ENCODE data around the gene SGCG. TPM values are rescaled to one million over a fixed set of nuclear protein-coding genes. Genes with fewer than 3 reads are reported as not detected.
"Not testable (repeated sequence)": the region's sequence is repeated elsewhere in the genome, so short reads cannot be mapped to it uniquely, and the experiment has no call there.

The SGCG gene, protein sequence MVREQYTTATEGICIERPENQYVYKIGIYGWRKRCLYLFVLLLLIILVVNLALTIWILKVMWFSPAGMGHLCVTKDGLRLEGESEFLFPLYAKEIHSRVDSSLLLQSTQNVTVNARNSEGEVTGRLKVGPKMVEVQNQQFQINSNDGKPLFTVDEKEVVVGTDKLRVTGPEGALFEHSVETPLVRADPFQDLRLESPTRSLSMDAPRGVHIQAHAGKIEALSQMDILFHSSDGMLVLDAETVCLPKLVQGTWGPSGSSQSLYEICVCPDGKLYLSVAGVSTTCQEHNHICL
- polyA plus RNA-seq (2013, experiment 1 of 4), result not detected
- 0.20 TPM for polyA plus RNA-seq (2013, experiment 2 of 4)
- 0.21 TPM for polyA plus RNA-seq (2013, experiment 3 of 4)
- not detected for polyA plus RNA-seq (2013, experiment 4 of 4)

DNA sequence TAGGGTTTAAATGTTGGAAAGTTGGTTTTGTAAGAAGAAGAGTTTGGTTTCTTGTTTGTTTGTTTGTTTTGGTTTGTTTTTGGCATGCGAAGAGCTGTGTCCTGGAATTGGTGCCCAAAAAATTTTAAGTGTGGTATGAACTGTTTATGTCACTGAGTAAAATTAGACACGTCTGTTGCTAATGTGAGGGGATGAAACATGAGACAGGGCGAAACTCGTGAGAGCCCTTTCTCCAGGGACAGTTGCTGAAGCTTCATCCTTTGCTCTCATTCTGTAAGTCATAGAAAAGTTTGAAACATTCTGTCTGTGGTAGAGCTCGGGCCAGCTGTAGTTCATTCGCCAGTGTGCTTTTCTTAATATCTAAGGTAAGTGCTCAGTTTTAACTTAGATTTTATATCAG, at the start of gene SGCG:
Gene SGCG, plus strand, starts transcription at position 269 of the 400 bp plus-strand sequence. CDS start 22,716 bp downstream, outside the sequence.
- WGBS, 2 experiments, result 87 to 89% methylated on average over 4 to 6 of the region's 6 CpGs
- H3K4me3 ChIP-seq (ENCODE audit: insufficient read depth, low read depth, low read length), result no peak within 1 kb of the TSS

DNA sequence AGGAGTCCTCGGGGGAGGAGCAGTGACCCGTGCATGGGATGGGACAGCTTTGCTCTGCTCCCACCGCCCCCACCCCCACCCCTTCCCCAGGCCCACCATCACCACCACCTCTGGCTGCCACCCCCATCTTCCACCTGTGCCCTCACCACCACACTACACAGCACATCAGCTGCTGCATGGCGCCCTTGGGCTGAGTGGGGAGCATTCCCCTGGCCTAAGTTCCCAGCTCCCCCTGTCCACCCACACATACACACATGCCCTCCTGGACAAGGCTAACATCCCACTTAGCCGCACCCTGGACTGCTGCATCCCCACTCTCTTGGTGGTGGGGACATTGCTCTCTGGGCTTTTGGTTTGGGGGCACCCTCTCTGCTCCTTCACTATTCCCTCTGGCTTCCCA, 46.2 kb upstream of the SGCG start:
- no peaks in the 10 kb centered on the region for H3K27me3 ChIP-seq (ENCODE audit: control insufficient read depth, insufficient read depth, low read length, poor library complexity, severe bottlenecking)
- H3K4me1 ChIP-seq (ENCODE audit: control insufficient read depth, insufficient read depth, low read length), result no peaks in the 10 kb centered on the region
- H3K9me3 ChIP-seq (ENCODE audit: control insufficient read depth, low read length), result no peaks in the 10 kb centered on the region
- no peaks in the 10 kb centered on the region for H3K36me3 ChIP-seq (ENCODE audit: control insufficient read depth, insufficient read depth, low read length)
- no peak overlapping the region for H3K27ac ChIP-seq (ENCODE audit: insufficient read depth, low read depth, low read length, poor library complexity, severe bottlenecking)
- 86 to 89% methylated on average over 5 of the region's 5 CpGs for WGBS, 2 experiments
- H3K4me3 ChIP-seq (ENCODE audit: insufficient read depth, low read depth, low read length), result no peak overlapping the region

More for the DNA sequence above, at the start of gene SGCG:
- Histone ChIP-seq H3K27ac (ENCODE audit: insufficient read depth, low read depth, low read length, poor library complexity, severe bottlenecking) (no peak within 1 kb of the TSS), H3K9me3 (ENCODE audit: control insufficient read depth, low read length) (no peaks in the 10 kb centered on the region), H3K27me3 (ENCODE audit: control insufficient read depth, insufficient read depth, low read length, poor library complexity, severe bottlenecking) (no peaks in the 10 kb centered on the region), H3K4me1 (ENCODE audit: control insufficient read depth, insufficient read depth, low read length) (no peaks in the 10 kb centered on the region), H3K36me3 (ENCODE audit: control insufficient read depth, insufficient read depth, low read length) (no peaks in the 10 kb centered on the region)

DNA sequence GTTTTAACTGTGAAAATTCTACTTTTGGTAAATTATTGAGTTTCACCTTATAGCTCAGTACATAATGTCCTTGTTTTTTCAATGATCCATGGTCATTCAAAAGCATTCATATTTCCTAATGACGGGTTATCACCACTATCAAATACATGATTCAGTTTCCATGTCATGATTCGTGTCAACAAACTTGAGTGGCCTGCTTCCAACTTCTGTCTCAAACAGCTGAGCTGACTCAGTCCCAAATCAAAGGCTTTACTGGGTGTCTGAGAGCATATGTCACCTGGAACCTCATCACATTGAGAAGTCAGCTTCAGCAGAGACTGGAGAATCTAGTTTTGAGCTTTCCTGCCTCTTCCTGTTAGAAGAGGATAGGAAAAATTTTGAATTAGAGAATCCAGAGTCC, 40.3 kb upstream of the SGCG start:
- 88 to 90% methylated on average over 2 of the region's 2 CpGs for WGBS, 2 experiments

DNA sequence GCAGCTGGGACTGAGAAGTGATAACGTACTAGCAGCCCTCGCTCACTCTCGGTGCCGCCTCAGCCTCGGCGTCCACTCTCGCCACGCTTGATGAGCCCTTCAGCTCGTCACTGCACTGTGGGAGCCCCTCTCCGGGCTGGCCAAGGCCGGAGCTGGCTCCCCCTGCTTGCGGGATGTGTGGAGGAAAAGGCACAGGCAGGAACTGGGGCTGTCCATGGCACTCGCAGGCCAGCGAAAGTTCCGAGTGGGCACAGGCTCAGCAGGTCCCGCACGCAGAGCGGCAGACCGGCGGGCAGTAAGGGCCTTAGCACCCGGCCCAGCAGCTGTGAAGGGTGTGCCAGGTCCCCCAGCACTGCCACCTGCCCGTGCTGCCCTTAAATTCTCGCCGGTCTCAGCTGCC, 38.8 kb upstream of the SGCG start:
- no peaks in the 10 kb centered on the region for H3K9me3 ChIP-seq (ENCODE audit: control insufficient read depth, low read length)
- WGBS, 2 experiments, result 96% methylated on average over 24 of the region's 24 CpGs
- no peak overlapping the region for H3K27ac ChIP-seq (ENCODE audit: insufficient read depth, low read depth, low read length, poor library complexity, severe bottlenecking)
- H3K4me1 ChIP-seq (ENCODE audit: control insufficient read depth, insufficient read depth, low read length), result no peaks in the 10 kb centered on the region
- H3K27me3 ChIP-seq (ENCODE audit: control insufficient read depth, insufficient read depth, low read length, poor library complexity, severe bottlenecking), result no peaks in the 10 kb centered on the region
- H3K4me3 ChIP-seq (ENCODE audit: insufficient read depth, low read depth, low read length), result no peak overlapping the region
- H3K36me3 ChIP-seq (ENCODE audit: control insufficient read depth, insufficient read depth, low read length), result no peaks in the 10 kb centered on the region

More for the DNA sequence above, 40.3 kb upstream of the SGCG start:
- Histone ChIP-seq H3K27ac (ENCODE audit: insufficient read depth, low read depth, low read length, poor library complexity, severe bottlenecking) (no peak overlapping the region), H3K4me1 (ENCODE audit: control insufficient read depth, insufficient read depth, low read length) (no peaks in the 10 kb centered on the region), H3K27me3 (ENCODE audit: control insufficient read depth, insufficient read depth, low read length, poor library complexity, severe bottlenecking) (no peaks in the 10 kb centered on the region), H3K9me3 (ENCODE audit: control insufficient read depth, low read length) (no peaks in the 10 kb centered on the region), H3K36me3 (ENCODE audit: control insufficient read depth, insufficient read depth, low read length) (no peaks in the 10 kb centered on the region), H3K4me3 (ENCODE audit: insufficient read depth, low read depth, low read length) (no peak overlapping the region)

DNA sequence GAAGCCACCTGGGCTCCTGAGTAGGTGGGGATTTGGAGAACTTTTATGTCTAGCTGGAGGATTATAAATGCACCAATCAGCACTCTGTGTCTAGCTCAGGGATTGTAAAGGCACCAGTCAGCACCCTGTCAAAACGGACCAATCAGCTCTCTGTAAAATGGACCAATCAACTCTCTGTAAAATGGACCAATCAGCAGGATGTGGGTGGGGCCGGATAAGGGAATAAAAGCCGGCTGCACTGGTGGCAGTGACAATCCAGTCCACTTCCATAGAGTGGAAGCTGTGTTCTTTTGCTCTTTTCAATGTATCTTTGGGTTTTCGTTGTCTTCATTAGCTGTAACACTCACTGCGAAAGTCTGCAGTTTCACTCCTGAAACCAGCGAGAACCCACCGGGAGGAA, 38.2 kb upstream of the SGCG start:
- WGBS, 2 experiments, result 78 to 81% methylated on average over 7 of the region's 7 CpGs
- H3K27me3 ChIP-seq (ENCODE audit: control insufficient read depth, insufficient read depth, low read length, poor library complexity, severe bottlenecking); H3K27ac ChIP-seq (ENCODE audit: insufficient read depth, low read depth, low read length, poor library complexity, severe bottlenecking); H3K4me3 ChIP-seq (ENCODE audit: insufficient read depth, low read depth, low read length); H3K36me3 ChIP-seq (ENCODE audit: control insufficient read depth, insufficient read depth, low read length); H3K9me3 ChIP-seq (ENCODE audit: control insufficient read depth, low read length); H3K4me1 ChIP-seq (ENCODE audit: control insufficient read depth, insufficient read depth, low read length): not testable (repeated sequence)

DNA sequence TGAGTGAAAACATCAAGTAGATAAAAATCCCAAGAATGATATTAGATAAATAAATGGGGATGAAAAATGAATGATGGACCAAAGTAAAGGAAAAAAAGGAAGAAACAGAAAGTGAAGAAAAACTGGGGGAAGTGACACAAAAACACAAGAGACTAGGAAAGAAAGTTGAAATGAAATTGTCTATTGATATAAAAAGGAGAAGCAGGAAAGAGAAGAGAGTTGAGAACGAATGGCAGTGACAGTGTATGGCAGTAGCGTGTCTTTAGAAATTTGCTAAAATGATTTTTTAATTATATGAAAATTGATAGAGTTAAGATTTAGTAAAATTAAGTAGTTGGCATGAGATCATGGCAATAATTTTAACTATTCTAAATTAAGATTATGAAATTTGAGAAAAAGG, 36.3 kb upstream of the SGCG start:
- H3K36me3 ChIP-seq (ENCODE audit: control insufficient read depth, insufficient read depth, low read length), result no peaks in the 10 kb centered on the region
- H3K4me3 ChIP-seq (ENCODE audit: insufficient read depth, low read depth, low read length), result no peak overlapping the region
- H3K9me3 ChIP-seq (ENCODE audit: control insufficient read depth, low read length), result no peaks in the 10 kb centered on the region
- WGBS, 2 experiments, result 69 to 79% methylated on average over 2 of the region's 2 CpGs
- H3K27ac ChIP-seq (ENCODE audit: insufficient read depth, low read depth, low read length, poor library complexity, severe bottlenecking), result no peak overlapping the region
- no peaks in the 10 kb centered on the region for H3K27me3 ChIP-seq (ENCODE audit: control insufficient read depth, insufficient read depth, low read length, poor library complexity, severe bottlenecking)
- H3K4me1 ChIP-seq (ENCODE audit: control insufficient read depth, insufficient read depth, low read length), result no peaks in the 10 kb centered on the region

DNA sequence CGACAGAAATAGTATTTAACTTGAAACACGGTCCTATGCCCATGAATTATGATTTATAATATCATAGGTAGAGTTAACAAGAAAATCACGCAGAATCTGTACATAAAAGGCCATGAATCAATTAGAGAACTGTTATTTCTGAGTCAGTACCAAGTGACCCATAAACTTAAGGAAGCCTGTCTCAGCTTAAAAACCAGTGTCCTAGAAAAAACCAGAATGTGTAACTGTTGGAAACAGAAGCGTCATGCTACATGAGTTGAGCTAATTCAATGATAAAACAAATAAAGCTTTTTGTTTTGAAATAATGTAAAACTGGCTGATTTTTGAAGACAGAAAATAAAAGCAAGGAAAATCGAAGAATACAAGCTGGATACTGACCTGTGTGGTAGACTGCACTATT, 34.8 kb upstream of the SGCG start:
- Histone ChIP-seq H3K27me3 (ENCODE audit: control insufficient read depth, insufficient read depth, low read length, poor library complexity, severe bottlenecking) (no peaks in the 10 kb centered on the region), H3K4me3 (ENCODE audit: insufficient read depth, low read depth, low read length) (no peak overlapping the region), H3K36me3 (ENCODE audit: control insufficient read depth, insufficient read depth, low read length) (no peaks in the 10 kb centered on the region), H3K9me3 (ENCODE audit: control insufficient read depth, low read length) (no peaks in the 10 kb centered on the region), H3K4me1 (ENCODE audit: control insufficient read depth, insufficient read depth, low read length) (no peaks in the 10 kb centered on the region), H3K27ac (ENCODE audit: insufficient read depth, low read depth, low read length, poor library complexity, severe bottlenecking) (no peak overlapping the region)
- WGBS, 2 experiments, result 91 to 96% methylated on average over 3 to 4 of the region's 5 CpGs

DNA sequence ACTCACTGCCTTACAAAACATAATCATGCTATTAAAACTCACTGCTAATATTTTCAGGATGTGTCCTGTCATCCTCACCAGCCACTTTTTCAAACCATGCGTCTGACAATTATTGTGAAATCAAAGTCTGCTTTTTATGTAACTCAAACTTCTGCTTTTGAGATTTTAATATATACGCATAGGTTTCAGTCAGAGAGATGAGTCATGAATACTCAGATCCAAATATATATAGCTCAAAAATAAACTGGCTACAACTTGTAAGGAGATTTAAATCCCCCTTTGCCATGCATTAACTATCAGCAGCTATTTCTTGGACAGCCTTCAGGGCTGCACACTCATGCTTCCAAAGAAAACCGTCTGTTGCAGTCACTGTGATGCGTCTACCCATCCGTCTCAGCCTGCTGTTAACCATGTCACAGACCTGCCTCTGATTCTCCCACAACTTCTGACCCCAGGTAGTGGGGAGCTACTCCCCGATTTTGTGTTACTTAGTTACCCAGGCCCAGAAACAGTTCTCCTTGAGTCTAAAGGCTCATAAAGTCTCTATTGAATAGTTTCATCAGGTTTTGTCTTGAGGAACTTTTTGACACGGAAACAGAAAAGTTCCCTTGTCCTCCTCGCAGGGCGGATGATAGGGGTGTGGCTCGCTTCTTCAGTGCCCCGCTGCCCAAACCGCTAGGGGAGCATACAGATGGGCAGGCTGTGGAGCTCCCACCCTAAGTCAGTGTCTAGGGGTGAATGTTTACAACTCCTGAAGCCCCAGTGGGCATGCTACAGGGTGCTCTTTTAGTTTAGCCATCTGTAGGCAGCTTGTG, 33.8 kb upstream of the SGCG start:
- H3K9me3 ChIP-seq (ENCODE audit: control insufficient read depth, low read length), result no peaks in the 10 kb centered on the region
- no peak overlapping the region for H3K4me3 ChIP-seq (ENCODE audit: insufficient read depth, low read depth, low read length)
- H3K27me3 ChIP-seq (ENCODE audit: control insufficient read depth, insufficient read depth, low read length, poor library complexity, severe bottlenecking), result no peaks in the 10 kb centered on the region
- WGBS, 2 experiments, result 93 to 94% methylated on average over 12 of the region's 12 CpGs
- H3K4me1 ChIP-seq (ENCODE audit: control insufficient read depth, insufficient read depth, low read length), result no peaks in the 10 kb centered on the region
- no peak overlapping the region for H3K27ac ChIP-seq (ENCODE audit: insufficient read depth, low read depth, low read length, poor library complexity, severe bottlenecking)
- H3K36me3 ChIP-seq (ENCODE audit: control insufficient read depth, insufficient read depth, low read length), result no peaks in the 10 kb centered on the region

DNA sequence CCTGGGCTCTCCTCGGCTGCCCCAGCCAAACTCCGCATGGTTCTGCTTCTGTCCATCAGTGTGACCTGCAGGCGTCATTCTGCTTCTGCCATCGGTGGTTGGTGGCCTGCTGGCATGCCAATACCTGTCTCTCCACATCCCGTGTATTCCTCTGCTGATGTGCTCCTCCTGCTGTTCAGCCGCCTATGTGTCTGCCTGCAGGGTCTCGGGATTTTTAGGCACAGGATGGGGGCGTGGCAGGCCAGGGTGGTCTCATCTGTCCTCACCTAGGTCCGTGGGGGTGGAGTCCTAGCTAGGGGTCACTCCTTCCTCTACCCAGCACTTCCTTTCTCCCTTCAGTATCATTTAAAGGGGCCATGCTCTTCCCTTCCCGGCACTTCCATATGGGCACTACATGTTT, 33.0 kb upstream of the SGCG start:
- Histone ChIP-seq H3K27me3 (ENCODE audit: control insufficient read depth, insufficient read depth, low read length, poor library complexity, severe bottlenecking) (no peaks in the 10 kb centered on the region), H3K4me3 (ENCODE audit: insufficient read depth, low read depth, low read length) (no peak overlapping the region), H3K4me1 (ENCODE audit: control insufficient read depth, insufficient read depth, low read length) (no peaks in the 10 kb centered on the region), H3K27ac (ENCODE audit: insufficient read depth, low read depth, low read length, poor library complexity, severe bottlenecking) (no peak overlapping the region), H3K36me3 (ENCODE audit: control insufficient read depth, insufficient read depth, low read length) (no peaks in the 10 kb centered on the region), H3K9me3 (ENCODE audit: control insufficient read depth, low read length) (no peaks in the 10 kb centered on the region)
- WGBS, 2 experiments, result 81 to 85% methylated on average over 9 to 10 of the region's 10 CpGs

DNA sequence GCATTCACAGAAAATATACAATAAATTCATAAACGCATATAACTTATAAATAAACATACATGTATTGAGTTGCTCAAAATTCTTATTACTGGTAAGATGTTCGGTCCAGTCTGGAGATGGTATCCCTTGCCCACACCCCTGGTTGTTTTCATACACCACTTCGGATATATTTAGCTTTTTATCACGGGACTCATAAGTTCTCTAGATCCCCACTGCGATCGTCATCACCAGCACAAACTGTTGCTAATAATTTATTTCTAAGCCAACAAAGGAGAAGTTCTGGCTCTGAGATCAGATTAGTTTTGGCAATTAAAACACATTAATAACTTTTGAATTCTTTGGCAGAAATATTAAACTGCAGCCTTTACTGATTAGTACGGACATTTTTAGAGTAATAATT, 23.0 kb upstream of the SGCG start:
- WGBS, 2 experiments, result 98% methylated on average over 5 to 7 of the region's 7 CpGs
- H3K27me3 ChIP-seq (ENCODE audit: control insufficient read depth, insufficient read depth, low read length, poor library complexity, severe bottlenecking), result peaks cover 30% of the 10 kb centered on the region
- no peaks in the 10 kb centered on the region for H3K9me3 ChIP-seq (ENCODE audit: control insufficient read depth, low read length)
- H3K4me1 ChIP-seq (ENCODE audit: control insufficient read depth, insufficient read depth, low read length), result no peaks in the 10 kb centered on the region
- H3K4me3 ChIP-seq (ENCODE audit: insufficient read depth, low read depth, low read length), result no peak overlapping the region
- H3K36me3 ChIP-seq (ENCODE audit: control insufficient read depth, insufficient read depth, low read length), result no peaks in the 10 kb centered on the region
- H3K27ac ChIP-seq (ENCODE audit: insufficient read depth, low read depth, low read length, poor library complexity, severe bottlenecking), result no peak overlapping the region

All from ectodermal cell (in vitro differentiated cells).